ENCODE measurements around the gene CSMD2. TPM values are rescaled to one million over a fixed set of nuclear protein-coding genes. Genes with fewer than 3 reads are reported as not detected.

CSMD2 gene
- total and polyA plus RNA-seq, 2 of the 8 experiments (the other 6 are each of a cell fraction or from before 2014, with no cell fraction given): 7.0 to 14.7 TPM

GRCh38 chr1:33548319-33548718 lies 616.7 kb downstream of the CSMD2 start (continued):
- TF ChIP-seq, protein P1, sequence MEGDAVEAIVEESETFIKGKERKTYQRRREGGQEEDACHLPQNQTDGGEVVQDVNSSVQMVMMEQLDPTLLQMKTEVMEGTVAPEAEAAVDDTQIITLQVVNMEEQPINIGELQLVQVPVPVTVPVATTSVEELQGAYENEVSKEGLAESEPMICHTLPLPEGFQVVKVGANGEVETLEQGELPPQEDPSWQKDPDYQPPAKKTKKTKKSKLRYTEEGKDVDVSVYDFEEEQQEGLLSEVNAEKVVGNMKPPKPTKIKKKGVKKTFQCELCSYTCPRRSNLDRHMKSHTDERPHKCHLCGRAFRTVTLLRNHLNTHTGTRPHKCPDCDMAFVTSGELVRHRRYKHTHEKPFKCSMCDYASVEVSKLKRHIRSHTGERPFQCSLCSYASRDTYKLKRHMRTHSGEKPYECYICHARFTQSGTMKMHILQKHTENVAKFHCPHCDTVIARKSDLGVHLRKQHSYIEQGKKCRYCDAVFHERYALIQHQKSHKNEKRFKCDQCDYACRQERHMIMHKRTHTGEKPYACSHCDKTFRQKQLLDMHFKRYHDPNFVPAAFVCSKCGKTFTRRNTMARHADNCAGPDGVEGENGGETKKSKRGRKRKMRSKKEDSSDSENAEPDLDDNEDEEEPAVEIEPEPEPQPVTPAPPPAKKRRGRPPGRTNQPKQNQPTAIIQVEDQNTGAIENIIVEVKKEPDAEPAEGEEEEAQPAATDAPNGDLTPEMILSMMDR (IDR thresholded peaks at IDR 0.05; ENCODE audit: control extremely low read depth in 1 of 3, insufficient read depth in 1 of 3, low read depth in 1 of 3, low read length in 3 of 3): no peak
- TF ChIP-seq POLR2A (IDR thresholded peaks at IDR 0.05; ENCODE audit: control extremely low read depth in 1 of 2, low read depth in 2 of 2, low read length in 2 of 2): no peak
- TF ChIP-seq BCL11A (IDR thresholded peaks at IDR 0.05; ENCODE audit: low read depth in 2 of 2, low read length in 2 of 2): no peak
